Epidermal melanocyte (primary cell): Measurements from ENCODE around the gene ITGA6.

ENCODE experiments used
- DNase-seq: peaks from one replicate; pipeline ENCODE4 v3.0.0; 2011; ENCODE audit warnings: low spot score; ENCODE audit not compliant: insufficient read length

The ITGA6 gene

DNA sequence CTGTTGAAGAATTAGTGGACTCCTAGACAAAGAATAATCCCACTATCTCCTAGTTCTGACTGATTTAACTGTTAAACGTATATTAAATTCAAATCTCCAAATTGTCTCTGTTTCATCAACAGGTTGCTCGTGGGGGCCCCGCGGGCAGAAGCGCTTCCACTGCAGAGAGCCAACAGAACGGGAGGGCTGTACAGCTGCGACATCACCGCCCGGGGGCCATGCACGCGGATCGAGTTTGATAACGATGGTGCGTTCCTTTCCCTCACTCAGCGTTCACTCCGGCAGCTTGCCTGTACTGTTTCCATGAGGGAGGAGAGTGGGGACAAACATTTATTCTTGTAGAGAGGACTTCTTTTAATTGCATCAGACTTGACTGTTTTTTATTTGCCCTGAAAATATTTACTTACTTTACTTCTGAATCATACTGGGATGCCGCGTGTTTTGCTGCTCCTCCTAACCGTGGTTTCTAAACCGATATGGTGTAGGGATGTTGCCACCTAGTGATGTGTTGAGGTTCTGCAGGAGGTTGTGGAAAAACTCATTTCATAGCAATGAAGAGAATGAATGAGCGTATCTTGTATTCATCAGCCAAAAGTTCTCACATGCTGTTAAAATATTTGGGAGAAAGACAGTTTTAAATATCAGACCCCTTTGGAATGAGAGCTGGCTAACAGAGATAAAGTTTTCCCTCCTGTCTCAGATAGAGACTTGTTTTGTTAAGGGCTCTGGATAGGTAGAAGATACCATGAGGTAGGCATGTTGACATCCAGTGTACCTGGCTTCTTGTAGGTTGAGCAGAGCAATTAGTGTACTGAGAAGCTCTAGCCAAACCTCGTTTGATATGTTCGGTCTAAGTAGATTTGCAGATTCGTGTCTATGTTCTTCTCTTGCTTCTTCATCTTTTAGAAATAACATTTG lies 38.3 kb downstream of the ITGA6 start:
- no peak for DNase-seq

DNA sequence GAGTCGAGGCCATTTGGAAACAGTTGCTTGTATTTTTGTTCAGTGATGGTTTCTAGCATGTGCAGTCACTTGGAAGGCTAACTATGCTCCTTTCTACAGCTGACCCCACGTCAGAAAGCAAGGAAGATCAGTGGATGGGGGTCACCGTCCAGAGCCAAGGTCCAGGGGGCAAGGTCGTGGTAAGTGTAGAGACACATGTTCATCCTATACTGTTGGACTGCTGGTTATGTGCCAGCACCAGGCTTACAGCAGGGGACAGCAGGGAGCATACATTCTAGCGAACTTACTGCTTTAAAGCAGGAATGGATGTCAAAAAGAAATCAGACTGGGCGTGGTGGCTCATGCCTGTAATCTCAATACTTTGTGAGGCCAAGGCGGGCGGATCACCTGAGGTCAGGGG lies 40.0 kb downstream of the ITGA6 start:
- no peak for DNase-seq

DNA sequence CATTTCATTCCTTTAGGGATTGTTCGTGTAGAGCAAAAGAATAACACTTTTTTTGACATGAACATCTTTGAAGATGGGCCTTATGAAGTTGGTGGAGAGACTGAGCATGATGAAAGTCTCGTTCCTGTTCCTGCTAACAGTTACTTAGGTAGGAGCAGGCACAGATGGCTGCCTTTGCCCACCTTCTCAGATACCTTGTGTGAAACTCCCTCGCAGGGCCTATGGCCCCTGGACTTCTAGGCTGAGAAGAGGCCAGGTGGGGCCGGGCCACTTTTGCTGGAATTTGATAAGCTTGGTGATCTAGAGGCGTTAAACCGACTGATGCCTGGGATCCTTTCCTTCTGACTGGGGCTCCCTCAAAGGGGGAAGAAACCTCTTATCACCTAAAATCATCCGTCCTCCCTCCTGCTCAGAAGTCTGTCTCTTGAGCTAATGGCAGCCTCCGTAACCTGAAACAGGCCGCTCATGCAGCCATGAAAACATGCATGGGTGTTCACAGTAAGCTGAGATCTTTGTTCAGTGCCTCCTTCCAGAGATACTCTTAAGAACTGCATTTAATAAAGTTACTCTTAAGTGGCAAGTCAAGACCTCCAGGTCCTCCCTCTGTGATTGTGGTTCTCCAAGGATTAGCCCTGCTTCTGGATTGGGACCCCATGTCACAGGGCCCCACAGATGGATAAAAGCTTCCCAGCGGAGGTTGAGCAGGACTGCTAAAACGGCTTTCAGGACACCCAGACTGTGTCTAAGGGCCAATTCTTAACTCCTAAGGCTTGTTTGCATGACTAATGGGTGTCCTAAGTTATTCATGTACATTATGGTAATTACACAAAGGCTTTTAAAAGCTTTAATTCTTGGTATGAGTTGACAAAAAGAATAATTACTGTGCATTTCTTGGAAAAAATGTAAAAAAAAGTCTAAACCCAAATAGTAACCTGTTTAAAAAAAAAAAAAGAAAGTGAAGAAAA lies 43.9 kb downstream of the ITGA6 start:
- no peak for DNase-seq

DNA sequence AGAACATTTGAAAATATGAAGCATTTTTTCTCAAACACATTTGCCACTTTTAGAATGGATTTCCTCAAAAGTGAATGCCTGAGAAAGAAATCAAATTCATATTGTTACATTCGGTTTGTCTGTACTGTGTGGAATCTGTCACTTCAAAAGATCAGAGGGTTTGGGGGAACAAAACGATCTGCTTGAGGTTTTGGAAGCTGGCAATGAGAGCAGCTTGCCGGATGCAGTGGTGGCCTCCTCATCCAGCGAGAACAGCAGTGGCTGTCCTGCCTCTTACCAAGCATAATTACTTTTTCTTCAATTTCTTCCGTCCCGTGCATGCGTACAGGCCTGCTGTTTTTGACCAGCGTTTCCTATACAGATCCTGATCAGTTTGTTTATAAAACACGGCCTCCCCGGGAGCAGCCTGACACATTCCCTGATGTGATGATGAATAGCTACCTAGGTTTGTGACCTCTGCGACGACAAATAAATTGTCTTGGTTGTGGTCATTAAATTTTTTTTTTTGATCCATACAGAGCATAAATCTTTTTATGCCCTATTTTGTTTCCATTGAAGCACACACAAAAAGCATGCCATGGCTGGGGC lies 45.2 kb downstream of the ITGA6 start:
- DNase-seq = no peak

DNA sequence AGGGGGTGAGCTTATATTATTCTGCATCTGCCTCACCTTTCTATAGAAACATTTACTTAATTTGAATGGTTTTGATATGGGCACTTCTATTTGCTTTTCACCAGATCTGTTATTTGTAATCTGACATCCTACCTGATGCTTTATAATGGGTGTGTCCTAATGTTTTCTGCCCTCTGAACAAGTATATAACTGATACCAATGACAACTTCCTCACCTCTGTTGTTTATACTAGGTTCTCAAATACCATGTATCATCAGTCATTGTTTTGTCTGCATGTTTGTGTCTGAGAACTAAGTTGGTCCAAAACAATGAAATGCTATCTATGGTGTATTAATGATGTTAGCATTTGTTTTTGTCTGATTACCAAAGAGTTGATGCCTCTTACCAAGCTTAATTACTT lies 45.8 kb downstream of the ITGA6 start:
- DNase-seq = no peak

DNA sequence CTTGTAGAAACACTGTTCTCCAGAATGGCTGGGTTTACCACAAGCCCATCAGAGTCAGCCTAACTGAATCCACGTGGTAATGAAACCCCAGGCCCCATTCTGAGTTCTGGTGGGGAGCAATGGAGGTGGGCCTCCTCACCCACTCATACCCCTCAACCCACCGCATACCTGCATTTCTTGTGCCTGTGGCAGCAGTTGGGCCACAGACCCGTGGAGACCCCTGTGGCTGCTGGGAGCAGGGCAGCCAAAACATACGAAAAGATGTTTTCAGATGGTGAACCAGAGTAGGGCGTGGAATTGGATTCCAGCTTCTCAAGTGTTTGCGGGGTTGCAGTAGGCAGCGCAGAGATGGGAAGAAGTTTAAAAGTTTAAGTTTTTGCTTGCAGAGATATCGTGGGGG lies 51.0 kb downstream of the ITGA6 start:
- no peak for DNase-seq

DNA sequence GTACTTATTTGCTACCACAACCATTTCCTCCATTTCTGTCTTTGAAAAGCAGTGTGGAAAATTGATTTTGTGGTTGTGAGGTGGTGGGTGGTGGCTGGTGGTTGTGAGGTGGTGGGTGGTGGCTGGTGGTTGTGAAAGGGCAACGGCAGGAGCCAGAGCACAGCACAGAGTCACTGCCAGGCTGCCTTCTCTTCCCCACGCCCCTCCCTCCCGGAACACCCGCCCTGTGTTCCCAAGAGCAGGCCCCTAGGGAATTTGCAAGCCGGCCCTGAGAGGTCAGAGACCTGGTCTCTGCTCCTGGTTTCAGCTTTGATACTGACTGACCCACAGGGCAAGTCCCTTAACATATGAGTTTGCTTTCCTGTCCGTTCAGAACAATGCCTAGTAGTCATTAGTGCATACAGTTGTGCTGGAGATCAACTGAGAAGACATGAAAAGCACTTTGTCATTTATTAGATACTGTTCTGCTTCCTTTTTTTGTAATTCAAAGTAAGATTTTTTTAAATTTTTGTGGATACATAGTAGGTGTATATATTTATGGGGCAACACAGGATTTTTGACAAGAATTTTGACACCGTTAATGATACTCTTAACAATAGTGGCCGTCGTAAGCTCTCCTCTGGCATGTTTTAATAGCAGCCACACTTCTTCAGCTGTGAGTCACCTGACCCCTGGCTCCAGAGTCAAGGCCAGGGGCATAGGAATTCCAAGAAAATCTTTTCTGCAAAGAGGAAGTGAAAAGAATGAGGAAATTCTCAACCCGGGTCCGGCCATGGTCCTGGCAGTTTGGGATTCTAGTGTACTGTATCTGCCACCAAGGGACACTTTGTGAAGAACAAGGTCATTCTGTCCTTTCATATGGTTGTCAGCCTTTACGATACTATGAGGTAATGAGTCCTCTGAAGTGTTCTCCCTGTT lies 53.2 kb downstream of the ITGA6 start:
- DNase-seq = no peak

DNA sequence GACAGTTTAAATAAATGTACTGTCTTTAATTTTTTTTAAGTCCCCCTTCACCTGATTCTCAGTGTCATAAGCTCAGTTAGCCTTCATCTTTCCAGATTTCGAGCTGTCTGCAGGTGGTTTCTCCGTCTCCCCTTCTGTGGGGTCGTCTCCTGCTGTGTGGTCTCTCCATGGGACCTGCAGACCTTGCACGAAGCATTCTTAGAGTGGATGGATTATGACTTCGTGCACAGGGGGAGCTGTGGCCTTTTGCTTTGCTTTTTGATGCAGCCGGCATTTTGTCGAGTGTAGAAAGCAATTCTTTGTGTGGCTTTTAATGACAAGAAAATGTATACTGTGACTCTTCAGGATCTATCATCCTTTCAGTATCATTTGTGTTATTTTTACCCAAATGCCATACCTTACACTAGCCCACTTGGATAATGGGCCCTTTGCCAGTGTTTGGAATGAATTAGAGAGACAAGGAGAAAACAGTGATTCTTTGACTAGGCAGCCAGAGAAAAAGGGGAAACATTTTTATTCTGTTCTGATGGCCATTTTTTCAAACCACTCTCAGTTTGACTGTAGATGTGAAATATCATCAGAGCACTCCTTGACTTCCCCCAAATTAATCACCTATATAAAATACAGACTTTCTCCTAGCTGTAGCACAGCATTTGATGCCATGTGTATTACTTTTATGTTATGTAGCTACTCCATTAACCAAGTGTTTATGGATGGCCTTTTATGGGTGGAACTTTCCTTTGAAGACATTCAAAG lies 54.3 kb downstream of the ITGA6 start:
- DNase-seq = no peak

DNA sequence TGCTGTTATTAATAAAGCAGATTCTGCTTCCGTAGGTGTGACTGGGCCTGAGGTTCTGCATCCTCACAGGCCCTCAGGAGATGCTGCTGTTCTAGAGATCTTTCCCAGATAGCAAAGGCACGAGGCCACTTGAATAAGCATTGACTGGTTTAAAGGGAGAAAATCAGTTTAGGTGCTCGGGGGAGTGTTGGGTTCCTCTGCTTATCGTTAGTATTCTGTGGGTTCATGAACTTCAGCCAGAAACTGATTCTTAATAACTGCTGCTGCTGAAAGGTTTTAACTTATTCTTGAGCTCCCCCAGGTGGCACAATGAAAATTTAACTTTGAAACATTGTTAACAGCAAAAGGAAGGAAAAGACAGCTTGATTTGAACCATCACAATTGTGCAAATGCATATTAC lies 56.9 kb downstream of the ITGA6 start:
- DNase-seq = no peak

DNA sequence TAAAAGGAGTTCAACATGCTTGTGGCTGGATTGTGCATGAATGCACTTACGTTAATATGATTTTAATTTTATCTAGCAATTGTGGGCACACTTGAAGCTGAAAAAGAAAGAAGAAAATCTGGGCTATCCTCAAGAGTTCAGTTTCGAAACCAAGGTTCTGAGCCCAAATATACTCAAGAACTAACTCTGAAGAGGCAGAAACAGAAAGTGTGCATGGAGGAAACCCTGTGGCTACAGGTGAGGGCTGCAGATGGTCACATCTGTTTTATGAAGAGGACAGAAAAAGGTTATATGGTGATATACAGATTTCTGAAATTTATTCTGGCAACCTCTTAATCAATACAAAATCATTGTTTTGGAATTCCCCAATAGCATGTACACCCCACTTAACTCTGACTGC lies 57.3 kb downstream of the ITGA6 start:
- no peak for DNase-seq

DNA sequence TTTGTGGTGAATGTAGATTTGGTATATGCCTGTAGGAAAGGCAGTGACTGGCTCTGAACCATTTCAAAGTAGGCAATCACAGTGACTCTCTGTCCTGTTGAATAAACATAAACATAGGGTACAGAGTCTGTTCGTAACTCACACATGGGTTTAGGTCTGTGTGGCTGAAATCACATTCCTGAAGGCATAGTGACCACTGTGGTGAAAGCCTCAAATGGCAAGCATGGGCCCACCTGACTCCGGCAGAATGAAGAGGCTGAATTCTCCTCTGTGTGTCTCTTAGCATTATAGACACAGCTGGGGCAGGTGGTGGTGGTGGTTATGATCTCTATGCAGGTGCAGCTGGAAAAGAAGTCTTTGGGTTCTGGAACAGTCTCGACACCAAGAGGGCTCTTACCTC lies 61.2 kb downstream of the ITGA6 start:
- no peak for DNase-seq

DNA sequence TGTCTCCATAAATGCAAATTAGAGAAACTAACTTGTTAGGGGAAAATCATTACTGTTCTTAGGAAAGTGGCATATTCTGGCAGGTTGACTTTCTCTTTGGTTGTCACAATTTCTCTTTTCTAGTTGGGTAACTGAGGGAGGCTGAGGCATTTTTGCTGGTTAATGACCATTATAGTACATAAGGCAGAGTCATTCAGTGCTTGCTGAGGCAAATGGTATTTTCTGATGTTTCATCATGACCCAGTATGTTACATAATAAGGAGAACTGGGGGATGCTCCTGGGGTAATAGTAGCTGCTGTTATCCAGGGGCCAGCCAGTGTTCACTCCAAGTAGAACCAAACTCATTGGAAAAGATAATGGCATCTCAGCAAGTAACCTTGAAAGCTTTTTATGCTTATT lies 62.3 kb downstream of the ITGA6 start:
- no peak for DNase-seq

DNA sequence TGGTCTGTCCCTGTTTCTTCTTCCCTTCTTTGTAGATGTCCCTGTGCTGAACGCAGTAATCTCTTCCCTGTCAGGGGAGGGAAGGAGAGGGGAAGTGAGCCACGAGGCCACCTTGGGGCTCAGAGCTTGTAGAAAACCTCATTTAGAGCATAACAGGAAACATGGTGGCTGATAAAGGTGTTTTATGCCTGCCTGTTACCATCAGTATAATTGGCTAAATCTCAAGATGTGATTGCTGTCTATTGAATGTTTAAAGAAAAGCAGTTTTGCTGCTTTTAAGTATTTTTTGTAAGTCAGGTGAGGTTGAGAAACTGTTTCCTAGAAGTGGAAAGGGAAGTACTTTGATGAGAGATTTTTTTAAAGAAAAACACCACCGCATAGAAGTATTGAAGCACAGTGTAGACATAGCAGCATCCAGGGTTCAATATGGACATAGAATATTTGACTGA lies 68.8 kb downstream of the ITGA6 start:
- no peak for DNase-seq

DNA sequence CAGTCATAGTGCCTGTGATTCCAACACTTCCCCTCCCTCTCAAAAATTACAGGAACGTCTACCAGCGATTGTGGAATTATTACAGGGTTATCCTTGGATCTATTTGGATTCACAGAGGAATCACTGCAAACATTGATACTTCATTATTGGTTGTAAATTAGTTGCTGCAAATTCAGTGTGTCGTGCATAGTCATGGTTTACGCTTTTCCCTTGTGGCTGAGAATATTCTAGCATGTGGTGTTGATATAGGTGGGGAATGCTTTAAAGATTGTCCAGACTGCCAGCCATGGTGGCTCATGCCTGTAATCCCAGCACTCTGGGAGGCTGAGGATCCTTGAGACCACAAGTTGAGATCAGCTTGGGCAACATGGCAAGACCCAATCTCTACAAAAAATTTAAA lies 79.8 kb downstream of the ITGA6 start:
- no peak for DNase-seq

DNA sequence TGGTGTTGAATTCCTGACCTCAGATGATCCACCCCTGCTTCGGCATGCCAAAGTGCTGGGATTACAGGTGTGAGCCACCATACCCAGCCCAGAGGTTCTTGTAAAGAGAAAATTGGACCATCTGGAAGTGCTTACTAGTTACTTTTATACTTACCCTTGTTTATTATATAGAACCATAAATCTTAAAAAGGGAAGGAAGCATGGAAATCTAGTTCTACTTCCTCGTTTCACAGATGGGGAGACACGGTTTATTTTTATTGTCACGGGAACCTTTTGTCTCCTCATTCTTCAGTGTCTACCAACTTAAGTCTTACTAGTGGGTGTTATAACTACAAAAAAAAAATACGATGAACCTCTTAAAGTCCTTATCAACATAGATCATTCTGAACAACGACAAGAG lies 82.7 kb downstream of the ITGA6 start:
- DNase-seq = no peak

DNA sequence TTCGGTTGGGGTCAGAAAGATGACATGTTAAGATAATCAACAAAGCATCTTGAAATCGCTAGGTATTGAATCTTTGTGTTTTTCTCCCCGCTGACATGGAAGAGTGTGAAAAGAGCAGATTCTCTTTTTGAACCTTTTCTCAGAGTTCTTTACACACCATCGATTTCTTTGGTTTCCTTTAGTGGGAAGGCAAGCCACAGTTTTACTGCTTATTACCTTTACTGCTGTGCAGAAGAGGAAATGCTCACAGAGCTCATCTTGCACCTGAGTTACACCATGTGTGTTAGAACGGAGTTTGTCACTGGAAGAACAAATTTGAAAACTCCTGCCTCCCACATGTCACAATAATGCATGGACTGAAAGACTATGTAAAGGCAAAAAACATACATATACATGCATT lies 83.2 kb downstream of the ITGA6 start:
- no peak for DNase-seq

DNA sequence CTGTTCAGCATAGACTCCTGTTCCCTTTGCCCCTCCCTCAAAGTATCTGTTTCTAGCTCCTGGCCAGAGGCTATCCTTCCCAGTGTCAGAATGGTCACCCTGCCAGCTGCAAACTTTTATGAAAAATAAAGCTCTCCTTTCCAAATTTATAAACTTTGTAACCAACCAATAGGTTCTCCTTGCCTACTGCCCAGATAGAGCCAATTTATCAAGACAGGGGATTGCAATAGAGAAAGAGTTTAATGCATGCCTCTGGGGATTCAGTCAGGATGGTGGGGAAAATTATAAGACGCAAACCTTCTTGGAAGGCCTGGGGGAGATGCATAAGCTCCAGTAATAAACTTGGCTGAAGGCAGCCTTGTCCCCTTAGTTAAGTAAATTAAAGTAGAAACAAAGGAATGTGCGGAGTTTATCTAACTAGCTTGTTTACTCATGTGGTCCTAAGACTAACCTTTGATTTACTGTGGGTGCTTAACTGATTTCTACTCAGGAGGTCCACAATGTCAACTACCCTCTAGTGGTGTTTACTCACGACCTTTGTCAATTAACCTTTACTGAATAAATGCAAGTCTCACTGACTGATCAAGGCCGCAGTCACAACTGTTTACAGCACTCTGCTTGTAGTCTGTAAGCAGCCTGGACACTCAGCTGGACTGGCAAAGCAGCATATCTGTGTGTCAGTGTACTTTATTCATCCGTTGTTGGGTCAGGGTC lies 85.6 kb downstream of the ITGA6 start:
- DNase-seq = no peak

DNA sequence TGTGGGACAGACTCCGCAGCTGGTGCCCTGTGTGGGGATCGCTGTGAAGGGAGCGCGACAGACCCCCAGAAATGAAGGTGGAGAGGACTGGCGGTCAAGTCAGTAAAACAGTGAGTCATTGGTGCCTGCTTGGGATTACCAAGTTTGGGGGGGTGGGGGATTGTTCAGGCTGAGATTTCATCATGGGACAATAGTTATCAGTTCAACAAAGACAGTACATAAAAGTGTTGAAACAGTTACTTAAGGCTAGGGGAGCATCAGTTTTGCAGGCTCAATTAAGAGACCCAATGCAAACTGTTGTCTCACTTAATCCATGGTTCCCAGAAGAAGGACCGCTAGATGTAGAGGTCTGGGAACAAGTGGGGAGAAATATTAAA lies 86.1 kb downstream of the ITGA6 start:
- no peak for DNase-seq

DNA sequence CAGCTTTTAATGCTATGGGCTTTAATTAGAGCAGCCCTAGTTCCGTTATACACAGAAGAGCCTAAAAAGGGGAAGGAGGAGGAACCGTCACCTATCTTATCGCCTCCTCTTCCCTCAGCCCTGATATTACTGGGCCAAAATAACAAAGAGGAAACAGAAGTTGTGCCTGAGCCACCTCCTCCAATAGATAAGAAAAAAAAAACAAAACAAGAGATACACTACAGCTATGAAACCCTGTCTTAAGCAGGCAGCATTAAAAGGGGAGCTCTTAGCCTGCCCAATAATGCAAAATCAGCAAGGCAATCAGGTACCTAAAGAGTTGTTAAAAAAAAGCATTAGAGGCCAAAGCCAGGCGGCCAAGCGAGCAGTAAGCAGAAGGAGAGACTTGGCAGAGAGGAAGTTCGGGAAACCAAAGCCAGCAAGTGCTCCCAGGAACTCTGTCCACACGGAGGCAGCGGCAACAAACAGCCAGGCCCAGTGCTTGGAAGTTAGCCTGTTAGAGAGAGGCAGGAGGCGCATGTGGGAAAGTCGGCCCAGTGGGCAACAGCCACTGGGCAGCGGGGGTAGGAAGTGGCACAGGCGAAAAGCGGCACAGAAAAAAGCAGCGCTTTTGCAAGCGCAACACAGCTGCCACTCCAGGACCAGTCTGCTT lies 86.7 kb downstream of the ITGA6 start:
- no peak for DNase-seq
